ENCODE measurements around the gene FGF14.

Gene FGF14

DNA sequence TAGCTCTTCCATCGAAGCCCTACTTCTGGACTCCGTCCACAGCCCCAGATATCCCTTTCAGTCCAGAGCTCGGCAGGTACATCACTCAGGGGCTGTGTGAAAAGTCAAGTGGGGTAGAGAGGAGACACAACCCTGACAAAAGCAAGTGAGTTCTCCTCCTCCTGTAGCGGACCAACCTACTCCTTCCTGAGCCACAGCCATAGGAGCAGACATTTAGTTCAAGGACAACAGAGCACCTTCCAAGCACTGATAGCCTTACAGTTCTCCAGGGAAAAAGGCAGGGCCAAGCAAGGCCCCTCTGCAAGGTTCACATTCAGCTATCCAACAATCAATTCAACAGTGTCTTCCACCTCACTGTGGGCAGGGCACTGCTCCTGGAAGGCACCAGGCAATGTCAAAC, 89.0 kb downstream of the FGF14 start:
- Histone ChIP-seq H3K9me3 (ENCODE audit: control insufficient read depth, insufficient read depth, low read length) (no peaks in the 10 kb centered on the region), H3K4me3 (ENCODE audit: low read length) (no peak overlapping the region), H3K79me2 (ENCODE audit: control insufficient read depth, low read length) (no peaks in the 10 kb centered on the region), H3K27ac (ENCODE audit: low read depth, low read length) (no peak overlapping the region), H3K36me3 (ENCODE audit: control insufficient read depth, low read length) (no peaks in the 10 kb centered on the region), H3K27me3 (ENCODE audit: control insufficient read depth, low read length) (no peaks in the 10 kb centered on the region), H3F3A (ENCODE audit: control insufficient read depth, insufficient read depth) (no peaks in the 10 kb centered on the region), H3K9me2 (replicated peaks; ENCODE audit: control insufficient read depth, low read length) (no peaks in the 10 kb centered on the region), H4K20me1 (ENCODE audit: control insufficient read depth, insufficient read depth, low read depth, low read length) (no peaks in the 10 kb centered on the region), H3K4me1 (ENCODE audit: control insufficient read depth, low read length) (no peaks in the 10 kb centered on the region), H3K4me2 (ENCODE audit: low read length) (no peak overlapping the region)
- TF ChIP-seq EZH2phosphoT487 (IDR thresholded peaks at IDR 0.05; ENCODE audit: borderline replicate concordance, low read length) = no peak
- TF ChIP-seq, protein P1, sequence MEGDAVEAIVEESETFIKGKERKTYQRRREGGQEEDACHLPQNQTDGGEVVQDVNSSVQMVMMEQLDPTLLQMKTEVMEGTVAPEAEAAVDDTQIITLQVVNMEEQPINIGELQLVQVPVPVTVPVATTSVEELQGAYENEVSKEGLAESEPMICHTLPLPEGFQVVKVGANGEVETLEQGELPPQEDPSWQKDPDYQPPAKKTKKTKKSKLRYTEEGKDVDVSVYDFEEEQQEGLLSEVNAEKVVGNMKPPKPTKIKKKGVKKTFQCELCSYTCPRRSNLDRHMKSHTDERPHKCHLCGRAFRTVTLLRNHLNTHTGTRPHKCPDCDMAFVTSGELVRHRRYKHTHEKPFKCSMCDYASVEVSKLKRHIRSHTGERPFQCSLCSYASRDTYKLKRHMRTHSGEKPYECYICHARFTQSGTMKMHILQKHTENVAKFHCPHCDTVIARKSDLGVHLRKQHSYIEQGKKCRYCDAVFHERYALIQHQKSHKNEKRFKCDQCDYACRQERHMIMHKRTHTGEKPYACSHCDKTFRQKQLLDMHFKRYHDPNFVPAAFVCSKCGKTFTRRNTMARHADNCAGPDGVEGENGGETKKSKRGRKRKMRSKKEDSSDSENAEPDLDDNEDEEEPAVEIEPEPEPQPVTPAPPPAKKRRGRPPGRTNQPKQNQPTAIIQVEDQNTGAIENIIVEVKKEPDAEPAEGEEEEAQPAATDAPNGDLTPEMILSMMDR (IDR thresholded peaks at IDR 0.05; ENCODE audit: low read depth, low read length, poor library complexity, severe bottlenecking) = no peak

DNA sequence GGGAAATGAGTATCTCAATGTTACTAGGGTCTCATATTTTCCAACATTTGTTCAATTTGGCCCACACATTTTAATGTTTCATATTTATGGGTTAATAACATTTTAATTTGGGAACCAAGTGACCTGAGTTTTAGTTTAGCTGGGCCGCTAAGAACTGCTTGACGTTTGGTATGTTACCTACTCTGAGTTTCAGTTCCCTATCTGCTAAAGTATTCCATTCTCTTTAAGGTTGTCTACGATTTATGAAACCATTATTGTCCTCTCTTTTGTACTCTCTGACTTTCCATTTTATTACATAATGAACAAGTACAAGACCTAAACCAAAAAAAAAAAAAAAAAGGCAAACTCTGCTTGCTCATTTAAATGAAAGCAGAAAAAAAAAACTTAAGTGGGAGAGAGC, 89.9 kb downstream of the FGF14 start:
- no peaks in the 10 kb centered on the region for H3K4me1 ChIP-seq (ENCODE audit: control insufficient read depth, low read length)
- H3K4me2 ChIP-seq (ENCODE audit: low read length) = no peak overlapping the region
- H3K27ac ChIP-seq (ENCODE audit: low read depth, low read length) = no peak overlapping the region
- H3K4me3 ChIP-seq (ENCODE audit: low read length) = no peak overlapping the region
- H3K9me2 ChIP-seq (replicated peaks; ENCODE audit: control insufficient read depth, low read length) = no peaks in the 10 kb centered on the region
- H3K36me3 ChIP-seq (ENCODE audit: control insufficient read depth, low read length) = no peaks in the 10 kb centered on the region
- H3K27me3 ChIP-seq (ENCODE audit: control insufficient read depth, low read length) = no peaks in the 10 kb centered on the region
- H4K20me1 ChIP-seq (ENCODE audit: control insufficient read depth, insufficient read depth, low read depth, low read length) = no peaks in the 10 kb centered on the region
- no peaks in the 10 kb centered on the region for H3K9me3 ChIP-seq (ENCODE audit: control insufficient read depth, insufficient read depth, low read length)
- TF ChIP-seq, protein P1 (IDR thresholded peaks at IDR 0.05; ENCODE audit: low read depth, low read length, poor library complexity, severe bottlenecking) = no peak
- no peak for TF ChIP-seq EZH2phosphoT487 (IDR thresholded peaks at IDR 0.05; ENCODE audit: borderline replicate concordance, low read length)
- H3F3A ChIP-seq (ENCODE audit: control insufficient read depth, insufficient read depth) = no peaks in the 10 kb centered on the region
- H3K79me2 ChIP-seq (ENCODE audit: control insufficient read depth, low read length) = no peaks in the 10 kb centered on the region

DNA sequence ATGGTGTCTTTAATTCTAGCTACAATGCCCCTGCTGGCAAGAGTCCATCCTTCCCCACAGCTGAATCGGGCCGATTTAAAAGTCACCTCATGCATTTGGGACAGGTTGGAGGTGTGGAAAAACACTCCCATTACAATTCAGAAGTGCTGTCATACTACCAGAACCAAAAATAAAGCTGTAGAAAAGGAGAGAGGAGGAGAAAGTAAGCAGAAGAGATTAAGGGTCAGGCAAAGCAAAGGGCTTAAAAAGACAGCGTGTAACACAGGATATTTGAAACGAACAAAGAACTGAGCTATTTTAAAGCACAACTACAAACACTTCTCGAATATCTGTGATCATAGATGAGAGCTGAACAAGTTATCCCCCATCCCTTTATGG, 90.4 kb downstream of the FGF14 start:
- H3K27ac ChIP-seq (ENCODE audit: low read depth, low read length) = no peak overlapping the region
- no peaks in the 10 kb centered on the region for H3K79me2 ChIP-seq (ENCODE audit: control insufficient read depth, low read length)
- H3K4me1 ChIP-seq (ENCODE audit: control insufficient read depth, low read length) = no peaks in the 10 kb centered on the region
- H3K4me2 ChIP-seq (ENCODE audit: low read length) = no peak overlapping the region
- no peaks in the 10 kb centered on the region for H3F3A ChIP-seq (ENCODE audit: control insufficient read depth, insufficient read depth)
- no peaks in the 10 kb centered on the region for H3K27me3 ChIP-seq (ENCODE audit: control insufficient read depth, low read length)
- H3K9me2 ChIP-seq (replicated peaks; ENCODE audit: control insufficient read depth, low read length) = no peaks in the 10 kb centered on the region
- no peak for TF ChIP-seq EZH2phosphoT487 (IDR thresholded peaks at IDR 0.05; ENCODE audit: borderline replicate concordance, low read length)
- TF ChIP-seq, protein P1 (IDR thresholded peaks at IDR 0.05; ENCODE audit: low read depth, low read length, poor library complexity, severe bottlenecking) = no peak
- H3K9me3 ChIP-seq (ENCODE audit: control insufficient read depth, insufficient read depth, low read length) = no peaks in the 10 kb centered on the region
- no peak overlapping the region for H3K4me3 ChIP-seq (ENCODE audit: low read length)
- no peaks in the 10 kb centered on the region for H4K20me1 ChIP-seq (ENCODE audit: control insufficient read depth, insufficient read depth, low read depth, low read length)
- no peaks in the 10 kb centered on the region for H3K36me3 ChIP-seq (ENCODE audit: control insufficient read depth, low read length)

All from DOHH2 (cell line).